DMS53 (cell line): ENCODE measurements around the gene ZIC5.
A peak's percentile ranks its signal among the peaks of the same experiment; 100 is the strongest.

Experiments used
- DNase-seq: peaks from one replicate; lab custom pipeline; 2025; lab: John Stamatoyannopoulos, UW

The ZIC5 gene

DNA sequence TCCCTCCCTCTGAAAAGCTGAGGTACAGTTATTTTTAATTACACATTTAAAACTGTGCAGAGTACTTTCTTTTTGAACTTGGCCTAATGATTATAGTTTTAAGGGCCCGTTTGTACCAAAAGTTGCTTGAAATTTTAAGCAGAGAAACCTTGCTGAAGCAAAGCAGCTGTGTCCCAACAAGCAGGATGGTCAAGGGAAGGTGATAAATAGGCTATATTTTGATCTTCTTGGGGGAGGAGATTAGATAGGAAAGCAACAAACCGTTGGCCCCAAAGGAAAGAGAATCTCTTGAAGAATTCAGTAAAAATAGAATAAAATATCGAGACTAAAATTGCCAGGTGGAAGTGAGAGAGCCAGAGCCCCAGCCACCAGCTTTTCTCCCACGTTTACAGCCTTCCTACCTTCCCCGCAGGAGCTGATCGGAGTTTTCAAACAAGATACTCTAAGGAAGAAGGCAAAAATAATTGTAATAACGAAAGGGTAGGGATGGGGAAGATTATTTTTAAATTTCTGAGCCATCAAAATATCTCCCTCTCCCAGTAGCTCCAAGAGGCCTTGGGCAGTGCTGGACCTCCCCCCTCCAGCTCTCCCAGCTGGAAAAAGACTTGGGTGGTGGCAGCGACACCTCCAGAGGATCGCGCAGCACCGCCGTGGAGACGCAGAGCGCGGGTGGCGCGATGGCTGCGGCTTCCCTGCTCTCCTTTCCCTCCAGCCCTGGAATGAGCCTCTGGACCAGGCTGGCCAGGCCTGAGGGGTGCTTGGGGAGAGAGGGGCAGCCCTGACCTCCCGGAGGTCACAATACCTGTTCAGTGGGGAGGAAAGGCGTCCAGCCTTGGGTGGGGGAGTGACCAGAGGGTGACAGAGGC is 15.8 kb upstream of the ZIC5 start:
- no peak for DNase-seq

GRCh38 chr13:99986741-99987140 is 15.2 kb upstream of the ZIC5 start:
- DNase-seq, result no peak

- no peak for DNase-seq
Measured at GRCh38 chr13:99985886-99986527, 14.4 kb upstream of the ZIC5 start.

DNA sequence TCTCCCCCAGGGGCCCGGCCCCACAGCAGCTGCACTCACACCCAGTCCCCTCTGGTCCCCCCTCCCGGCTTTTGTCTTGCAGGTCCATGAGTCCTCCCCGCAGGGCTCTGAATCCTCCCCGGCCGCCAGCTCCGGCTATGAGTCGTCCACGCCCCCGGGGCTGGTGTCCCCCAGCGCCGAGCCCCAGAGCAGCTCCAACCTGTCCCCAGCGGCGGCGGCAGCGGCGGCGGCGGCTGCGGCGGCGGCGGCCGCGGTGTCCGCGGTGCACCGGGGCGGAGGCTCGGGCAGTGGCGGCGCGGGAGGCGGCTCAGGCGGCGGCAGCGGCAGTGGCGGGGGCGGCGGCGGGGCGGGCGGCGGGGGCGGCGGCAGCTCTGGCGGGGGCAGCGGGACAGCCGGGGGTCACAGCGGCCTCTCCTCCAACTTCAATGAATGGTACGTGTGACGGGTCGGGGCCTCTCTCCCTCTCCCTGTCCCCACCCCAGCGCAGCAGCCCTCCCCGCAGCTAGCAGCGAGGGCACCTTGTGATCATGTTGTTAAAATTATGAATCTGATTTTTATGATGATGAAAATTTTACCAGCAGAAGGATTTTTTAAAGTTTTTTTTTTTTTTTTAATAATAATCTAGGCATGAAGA is 13.8 kb upstream of the ZIC5 start:
- peak; percentile 5 for DNase-seq

DNA sequence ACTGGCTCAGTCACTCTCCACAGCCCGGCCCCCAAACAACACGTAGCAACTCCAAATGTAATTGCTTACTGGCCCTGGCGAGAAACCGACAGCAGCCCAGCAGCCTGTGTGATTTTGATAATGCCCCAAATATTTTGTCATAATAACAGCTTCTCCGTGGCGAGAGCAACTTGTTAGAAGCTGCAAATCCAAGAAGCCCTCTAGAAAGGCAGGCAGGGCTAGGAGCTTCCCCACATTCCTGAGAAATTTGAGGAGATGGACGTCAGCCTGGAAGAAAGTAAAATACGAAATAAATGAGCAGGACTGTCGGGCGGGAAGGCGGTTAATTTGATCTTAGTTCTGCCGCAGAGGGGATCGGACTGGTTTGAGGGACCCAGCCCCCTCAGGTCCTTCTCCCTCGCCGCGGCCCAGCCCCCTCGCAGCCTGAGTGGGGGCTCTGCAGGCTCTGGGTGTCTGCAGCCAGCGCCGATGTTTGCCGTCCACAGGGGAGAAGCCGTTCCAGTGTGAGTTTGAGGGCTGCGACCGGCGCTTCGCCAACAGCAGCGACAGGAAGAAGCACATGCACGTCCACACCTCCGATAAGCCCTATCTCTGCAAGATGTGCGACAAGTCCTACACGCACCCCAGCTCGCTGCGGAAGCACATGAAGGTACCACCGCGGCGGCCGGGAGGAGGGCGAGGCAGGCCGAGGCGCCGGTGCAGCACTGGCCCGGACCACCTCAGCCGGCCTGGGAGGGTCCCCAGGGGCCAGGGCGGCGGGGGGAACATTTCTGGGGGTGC is 13.1 kb upstream of the ZIC5 start:
- peak; percentile 18 for DNase-seq

DNA sequence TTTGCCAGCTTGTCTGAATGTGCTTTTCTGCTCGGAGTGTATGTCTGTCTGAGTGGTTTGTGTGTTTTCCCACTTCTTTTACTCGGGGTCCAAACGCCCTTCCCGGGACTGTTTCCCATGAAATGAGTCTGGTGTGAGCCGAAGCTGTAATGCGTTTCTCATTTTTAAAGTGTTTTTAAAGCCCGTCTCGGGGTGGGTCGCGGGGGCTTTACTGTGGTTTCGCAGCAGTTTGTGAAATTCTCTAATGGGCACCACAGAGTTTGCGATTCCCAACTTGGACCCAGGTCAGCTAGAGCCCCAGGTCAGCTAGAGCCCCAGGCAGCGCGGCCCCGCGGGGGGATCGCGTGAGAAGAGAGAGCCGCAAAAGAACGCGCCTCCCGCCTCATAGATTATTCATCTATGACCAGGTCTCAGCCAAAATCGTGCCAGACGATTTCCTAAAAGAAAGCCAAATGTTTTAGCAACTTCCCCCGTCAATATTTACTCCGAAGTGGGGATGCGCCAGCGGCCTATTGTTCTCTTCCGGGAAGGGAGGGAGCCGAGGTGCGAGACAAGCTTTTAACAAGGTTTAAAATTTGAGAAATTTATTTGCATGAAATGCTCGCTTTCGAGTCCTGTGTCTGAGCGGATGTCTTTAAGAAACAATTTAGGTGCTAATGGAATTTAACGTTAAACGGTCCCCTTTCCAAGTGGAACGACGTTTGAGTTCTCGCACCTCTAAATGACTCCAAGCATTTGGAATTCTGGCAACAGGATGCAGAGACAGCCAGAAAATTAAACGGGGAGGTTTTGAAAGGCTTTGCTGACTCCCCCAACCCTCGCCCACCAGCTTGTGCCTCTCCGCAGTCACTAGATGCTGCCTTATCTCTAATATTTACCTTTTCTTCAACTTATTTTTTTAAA is 12.2 kb upstream of the ZIC5 start:
- DNase-seq, result no peak

- DNase-seq, result no peak
Measured at GRCh38 chr13:99982731-99983498, 11.3 kb upstream of the ZIC5 start.

DNA sequence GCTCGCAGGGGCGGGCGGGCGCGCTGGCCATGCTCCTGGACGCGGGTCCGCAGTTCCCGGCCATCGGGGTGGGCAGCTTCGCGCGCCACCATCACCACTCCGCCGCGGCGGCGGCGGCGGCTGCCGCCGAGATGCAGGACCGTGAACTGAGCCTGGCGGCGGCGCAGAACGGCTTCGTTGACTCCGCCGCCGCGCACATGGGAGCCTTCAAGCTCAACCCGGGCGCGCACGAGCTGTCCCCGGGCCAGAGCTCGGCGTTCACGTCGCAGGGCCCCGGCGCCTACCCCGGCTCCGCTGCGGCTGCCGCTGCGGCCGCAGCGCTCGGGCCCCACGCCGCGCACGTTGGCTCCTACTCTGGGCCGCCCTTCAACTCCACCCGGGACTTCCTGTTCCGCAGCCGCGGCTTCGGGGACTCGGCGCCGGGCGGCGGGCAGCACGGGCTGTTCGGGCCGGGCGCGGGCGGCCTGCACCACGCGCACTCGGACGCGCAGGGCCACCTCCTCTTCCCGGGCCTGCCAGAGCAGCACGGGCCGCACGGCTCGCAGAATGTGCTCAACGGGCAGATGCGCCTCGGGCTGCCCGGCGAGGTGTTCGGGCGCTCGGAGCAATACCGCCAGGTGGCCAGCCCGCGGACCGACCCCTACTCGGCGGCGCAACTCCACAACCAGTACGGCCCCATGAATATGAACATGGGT is 10.6 kb upstream of the ZIC5 start:
- DNase-seq, result peak; percentile 59

- peak; percentile 59 for DNase-seq
Measured at GRCh38 chr13:99981735-99982035, 10.1 kb upstream of the ZIC5 start, which contains the start of gene ZIC2. Gene ZIC2 (plus strand): TSS chr13:99981784. CDS start chr13:99982065, 281 bp downstream.

DNA sequence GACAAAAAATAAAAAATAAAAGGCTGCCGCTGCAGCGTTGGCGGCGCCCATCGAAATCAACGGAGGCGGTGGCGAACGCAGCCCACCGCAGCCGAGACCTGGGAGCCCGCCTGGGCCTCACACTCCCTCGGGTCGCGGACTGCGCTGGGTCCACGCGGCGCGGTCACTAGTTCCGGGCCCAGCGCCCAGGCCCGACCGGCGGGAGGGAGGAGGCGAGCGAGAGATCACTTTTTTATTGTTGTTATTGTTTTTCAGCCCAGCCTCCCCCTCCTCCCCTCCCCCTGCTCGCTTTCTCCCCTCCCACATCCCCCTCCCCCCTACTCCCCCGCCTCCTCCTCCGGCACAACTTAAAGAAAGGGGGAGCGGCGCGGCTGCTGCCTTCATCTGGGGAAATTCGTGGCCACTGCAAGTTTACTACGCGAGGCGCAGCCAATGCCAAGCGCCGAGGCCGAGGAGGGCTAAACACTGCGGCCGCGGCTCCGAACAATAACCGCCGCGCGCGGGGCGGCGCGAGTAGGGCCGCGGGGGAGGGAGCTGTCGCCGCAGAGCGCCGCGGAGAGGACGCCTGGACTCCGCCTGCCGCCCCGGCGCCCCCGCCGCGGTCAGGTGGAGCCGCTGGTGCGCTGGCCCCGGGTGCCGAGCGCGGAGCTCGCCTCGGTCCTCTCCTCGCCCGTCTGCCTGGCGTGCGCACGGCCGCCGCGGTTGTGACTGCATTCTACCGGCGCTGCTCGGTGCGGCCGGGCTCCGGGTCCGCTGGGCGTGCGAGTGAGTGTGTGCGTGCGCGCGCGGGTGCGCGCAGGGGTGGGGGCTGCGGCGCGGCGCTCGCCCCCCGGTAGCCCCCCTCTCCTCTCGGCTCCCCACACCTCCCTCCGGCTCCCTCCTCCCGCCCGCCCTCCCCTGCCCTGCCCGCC is 9.5 kb upstream of the ZIC5 start:
- DNase-seq, result peak; percentile 70

DNA sequence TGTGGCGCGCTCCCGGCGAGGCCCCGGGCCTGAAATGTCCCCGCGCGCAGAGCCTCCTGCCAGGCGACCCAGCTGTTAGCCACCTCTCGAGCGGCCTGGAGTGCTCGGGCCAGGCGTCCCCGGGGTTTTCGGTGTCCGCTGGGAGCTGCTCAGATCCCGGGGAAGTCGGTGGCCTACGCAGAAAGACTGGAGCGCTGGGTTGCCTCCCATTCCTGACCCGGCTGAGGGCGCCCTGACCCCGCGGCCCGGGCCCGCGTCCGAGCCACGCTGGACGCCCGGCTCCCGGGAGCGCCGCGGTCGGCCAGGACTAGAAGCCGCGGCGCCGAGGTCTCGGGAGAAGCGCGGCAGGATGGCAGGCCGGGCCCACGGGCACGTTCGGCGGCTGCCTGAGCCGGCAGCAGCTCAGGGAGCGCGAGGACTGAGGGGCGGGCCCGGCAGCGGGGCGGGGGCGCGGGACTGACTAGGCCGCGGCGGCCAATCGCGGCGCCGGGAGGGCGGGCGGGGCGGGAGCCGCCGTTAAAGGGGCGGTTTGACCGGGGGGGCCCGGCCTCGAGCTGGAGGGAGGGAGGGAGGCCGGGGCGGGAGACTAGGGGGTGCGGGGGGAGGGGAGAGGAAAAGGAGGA is 8.7 kb upstream of the ZIC5 start:
- DNase-seq, result peak; percentile 64

DNA sequence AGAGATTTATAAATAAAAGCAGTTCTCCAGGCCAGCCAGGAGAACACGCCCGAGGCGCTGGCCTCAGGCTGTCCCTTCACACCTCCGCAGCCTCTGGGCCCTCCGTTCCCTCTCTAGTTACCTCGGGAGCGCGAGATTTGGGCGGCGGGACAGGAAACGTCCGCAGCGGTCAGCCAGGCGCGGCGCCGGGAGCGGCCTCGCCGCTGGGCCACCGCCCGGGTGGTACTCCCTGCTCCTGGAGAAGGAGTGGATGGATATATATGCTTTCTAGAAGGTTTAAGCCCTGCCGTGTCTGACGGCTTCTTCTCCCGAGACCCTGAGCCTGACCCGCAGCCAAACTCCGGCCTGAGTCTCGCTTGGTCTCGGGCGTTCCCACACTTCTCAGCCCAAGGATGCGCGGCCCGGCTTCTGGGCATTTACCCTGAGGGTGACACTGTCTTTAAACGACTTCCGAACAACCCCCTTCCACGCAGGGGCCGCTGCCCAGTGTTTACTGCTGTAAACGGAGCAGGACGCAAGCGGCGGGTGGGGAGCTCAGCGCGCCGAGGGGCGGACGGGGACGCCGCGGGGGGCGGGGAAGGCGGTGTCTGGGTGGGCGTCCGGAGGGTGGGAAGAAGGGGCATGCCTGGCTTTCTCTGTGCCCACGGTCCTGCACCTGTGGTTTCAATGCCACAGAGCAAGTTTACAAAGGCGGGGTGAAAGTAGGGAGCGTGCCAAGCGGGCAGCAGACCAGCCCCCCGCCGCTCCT is 8.1 kb upstream of the ZIC5 start:
- DNase-seq, result peak; percentile 28

DNA sequence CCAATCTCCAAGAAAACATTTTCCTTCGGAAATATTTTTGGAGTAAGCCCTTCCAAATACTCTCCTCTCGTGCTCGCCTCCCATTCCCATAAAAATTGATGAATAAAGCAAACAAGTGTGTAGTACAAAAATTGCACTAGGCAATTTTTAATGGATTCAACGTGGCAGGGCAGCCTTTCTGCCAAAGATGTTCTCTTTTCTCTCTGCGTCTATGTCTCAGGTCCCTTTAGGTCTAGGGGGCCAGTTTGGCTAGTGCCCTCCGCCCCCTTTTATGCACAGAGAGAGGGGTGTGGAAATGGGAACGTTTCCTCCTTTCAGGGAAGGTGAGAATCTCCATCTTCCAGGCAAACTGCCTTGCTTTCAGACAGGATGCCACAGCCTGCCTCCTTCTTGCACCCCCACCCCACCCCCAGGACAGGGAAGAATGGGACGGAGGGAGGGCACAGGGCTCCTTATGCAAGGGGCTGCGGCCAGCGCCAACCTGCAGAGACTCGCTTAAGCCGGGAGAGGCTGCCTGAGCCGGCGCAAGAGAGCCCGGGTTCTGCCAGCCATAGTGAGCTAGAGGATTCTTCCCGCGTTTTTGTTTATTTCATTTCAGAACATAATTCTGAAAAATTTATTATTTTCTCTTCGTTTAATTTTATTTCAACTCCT is 7.4 kb upstream of the ZIC5 start:
- DNase-seq, result no peak

- no peak for DNase-seq
Measured at GRCh38 chr13:99977912-99978798, 6.6 kb upstream of the ZIC5 start.

- DNase-seq, result no peak
Measured at GRCh38 chr13:99977334-99977911, 5.9 kb upstream of the ZIC5 start.

DNA sequence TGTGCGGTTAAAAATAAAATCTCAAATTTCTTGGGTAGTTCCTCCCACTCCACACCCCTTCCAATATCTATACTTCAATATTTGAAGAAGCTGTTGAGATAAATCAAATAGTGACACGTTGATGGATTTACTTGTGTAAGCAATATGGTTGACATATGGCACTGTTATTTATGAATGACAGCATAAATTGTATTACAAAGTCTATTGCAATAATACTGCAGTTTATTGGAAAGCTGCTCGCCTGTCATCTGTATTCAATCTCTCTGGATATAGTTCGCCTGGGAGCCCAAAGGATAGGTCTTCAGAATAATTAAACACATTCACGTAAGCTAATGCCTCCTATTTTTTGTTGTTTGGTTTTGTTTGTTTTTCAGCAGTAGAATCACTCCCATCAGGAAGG is 5.0 kb upstream of the ZIC5 start:
- no peak for DNase-seq
